Measurements from ENCODE around the gene HSPA12B. TPM values are rescaled to one million over a fixed set of nuclear protein-coding genes. Genes with fewer than 3 reads are reported as not detected.

HSPA12B gene
- total RNA-seq, 1 experiment from 2014 or later, result 2.7 TPM

DNA sequence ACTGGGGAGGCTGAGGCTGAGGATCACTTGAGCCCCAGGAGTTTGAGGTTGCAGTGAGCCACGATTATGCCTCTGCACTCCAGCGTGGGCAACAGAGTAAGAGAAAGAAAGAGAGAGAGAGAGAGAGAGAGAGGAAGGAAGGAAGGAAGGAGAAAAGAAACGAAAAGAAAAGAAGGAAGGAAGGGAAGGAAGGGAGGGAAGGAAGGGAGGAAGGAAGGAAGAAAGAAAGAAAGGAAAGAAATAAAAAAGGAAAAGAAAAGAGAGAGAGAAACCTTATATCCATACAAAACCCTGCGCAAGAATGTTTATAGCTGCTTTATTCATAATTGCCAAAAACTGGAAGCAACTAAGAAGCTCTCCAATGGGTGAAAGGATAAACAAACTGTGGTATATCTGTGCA, 8.1 kb upstream of the HSPA12B start:
- Mint-ChIP-seq H3K36me3 (ENCODE audit: insufficient read depth in 1 of 3, low read depth in 3 of 3) (no peaks in the 10 kb centered on the region), H3K27ac (no peak overlapping the region), H3K4me1 (peaks cover 8 to 15% of the 10 kb centered on the region in 2 experiments), H3K9me3 (peaks cover 0 to 3% of the 10 kb centered on the region in 2 experiments; a peak in 2 of 5 replicates), H3K27me3 (ENCODE audit: low read depth) (peaks cover 30% of the 10 kb centered on the region), H3K4me3 (no peak overlapping the region)
- Histone ChIP-seq H3K27ac (ENCODE audit: insufficient read length, low read depth, low read length) (no peak overlapping the region), H3K23ac (ENCODE audit: insufficient read length, low read depth, low read length) (no peak overlapping the region), H4K20me1 (ENCODE audit: control insufficient read depth, insufficient read depth, insufficient read length) (no peaks in the 10 kb centered on the region), H3K79me1 (ENCODE audit: insufficient read depth, low read depth, low read length, poor library complexity, severe bottlenecking) (no peaks in the 10 kb centered on the region), H4K8ac (replicated peaks; ENCODE audit: insufficient read length, low read depth, low read length) (no peak overlapping the region), H2BK5ac (ENCODE audit: insufficient read length, low read length) (no peak overlapping the region), H2AK5ac (ENCODE audit: insufficient read length, low read length) (no peak overlapping the region), H2AFZ (ENCODE audit: low read length) (no peak overlapping the region), H3K9me3 (ENCODE audit: control insufficient read depth, low read depth, low read length) (no peaks in the 10 kb centered on the region), H4K91ac (ENCODE audit: insufficient read length, low read depth, low read length) (no peak overlapping the region), H2BK15ac (ENCODE audit: low read depth, low read length) (no peak overlapping the region), H3K27me3 (ENCODE audit: insufficient read depth, low read length) (no peaks in the 10 kb centered on the region), H3K4me1 (ENCODE audit: insufficient read depth, low read length) (no peaks in the 10 kb centered on the region), H2BK12ac (ENCODE audit: insufficient read length, low read depth, low read length) (no peak overlapping the region), H3K4me2 (ENCODE audit: insufficient read depth, insufficient read length, low read length) (no peak overlapping the region), H3K18ac (ENCODE audit: insufficient read length, low read depth, low read length) (no peak overlapping the region), H3T11ph (ENCODE audit: low read length) (no peak overlapping the region), H2BK120ac (ENCODE audit: low read depth, low read length, poor library complexity, severe bottlenecking) (no peak overlapping the region), H3K79me2 (ENCODE audit: insufficient read depth, low read length) (no peaks in the 10 kb centered on the region), H4K5ac (ENCODE audit: insufficient read length, low read depth, low read length) (no peak overlapping the region), H3K14ac (ENCODE audit: insufficient read depth, low read length) (no peak overlapping the region), H3K56ac (ENCODE audit: insufficient read length, low read depth, low read length) (no peak overlapping the region), H3K4ac (ENCODE audit: low read depth, low read length) (no peak overlapping the region), H3K9ac (ENCODE audit: extremely low read depth, insufficient read length, low read length) (no peak overlapping the region), H3K23me2 (ENCODE audit: insufficient read length, low read depth, low read length, poor library complexity, severe bottlenecking) (no peaks in the 10 kb centered on the region), H2BK20ac (ENCODE audit: low read depth, low read length, poor library complexity, severe bottlenecking) (no peak overlapping the region)
- no peak for DNase-seq
- WGBS (ENCODE audit: extremely low coverage, insufficient read length, low lambda C conversion rate), result no CpG with 5 or more reads among the region's 4 CpGs
- TF ChIP-seq, protein P1, sequence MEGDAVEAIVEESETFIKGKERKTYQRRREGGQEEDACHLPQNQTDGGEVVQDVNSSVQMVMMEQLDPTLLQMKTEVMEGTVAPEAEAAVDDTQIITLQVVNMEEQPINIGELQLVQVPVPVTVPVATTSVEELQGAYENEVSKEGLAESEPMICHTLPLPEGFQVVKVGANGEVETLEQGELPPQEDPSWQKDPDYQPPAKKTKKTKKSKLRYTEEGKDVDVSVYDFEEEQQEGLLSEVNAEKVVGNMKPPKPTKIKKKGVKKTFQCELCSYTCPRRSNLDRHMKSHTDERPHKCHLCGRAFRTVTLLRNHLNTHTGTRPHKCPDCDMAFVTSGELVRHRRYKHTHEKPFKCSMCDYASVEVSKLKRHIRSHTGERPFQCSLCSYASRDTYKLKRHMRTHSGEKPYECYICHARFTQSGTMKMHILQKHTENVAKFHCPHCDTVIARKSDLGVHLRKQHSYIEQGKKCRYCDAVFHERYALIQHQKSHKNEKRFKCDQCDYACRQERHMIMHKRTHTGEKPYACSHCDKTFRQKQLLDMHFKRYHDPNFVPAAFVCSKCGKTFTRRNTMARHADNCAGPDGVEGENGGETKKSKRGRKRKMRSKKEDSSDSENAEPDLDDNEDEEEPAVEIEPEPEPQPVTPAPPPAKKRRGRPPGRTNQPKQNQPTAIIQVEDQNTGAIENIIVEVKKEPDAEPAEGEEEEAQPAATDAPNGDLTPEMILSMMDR (conservative IDR thresholded peaks at IDR 0.05), result no peak

All from H9 (cell line).